C4-2B (cell line): Measurements from ENCODE around the gene GRIK4.

Experiments
- CTCF ChIP-seq: fragments of 450-650 bp; conservative IDR thresholded peaks from 2 replicates; pipeline ENCODE4 v1.5.1; 2017; ENCODE audit warnings: mild to moderate bottlenecking
- ZFX ChIP-seq: fragments of 450-650 bp; IDR thresholded peaks from 2 replicates; pipeline ENCODE4 v1.6.1; 2017

GRCh38 chr11:120871194-120871593, 359.6 kb downstream of the GRIK4 start:
- TF ChIP-seq CTCF: no peak
- TF ChIP-seq ZFX: no peak
